ENCODE measurements around the gene SCAF11. TPM values are rescaled to one million over a fixed set of nuclear protein-coding genes. Genes with fewer than 3 reads are reported as not detected.
"Not testable (repeated sequence)": the region's sequence is repeated elsewhere in the genome, so short reads cannot be mapped to it uniquely, and the experiment has no call there.

Gene SCAF11, protein sequence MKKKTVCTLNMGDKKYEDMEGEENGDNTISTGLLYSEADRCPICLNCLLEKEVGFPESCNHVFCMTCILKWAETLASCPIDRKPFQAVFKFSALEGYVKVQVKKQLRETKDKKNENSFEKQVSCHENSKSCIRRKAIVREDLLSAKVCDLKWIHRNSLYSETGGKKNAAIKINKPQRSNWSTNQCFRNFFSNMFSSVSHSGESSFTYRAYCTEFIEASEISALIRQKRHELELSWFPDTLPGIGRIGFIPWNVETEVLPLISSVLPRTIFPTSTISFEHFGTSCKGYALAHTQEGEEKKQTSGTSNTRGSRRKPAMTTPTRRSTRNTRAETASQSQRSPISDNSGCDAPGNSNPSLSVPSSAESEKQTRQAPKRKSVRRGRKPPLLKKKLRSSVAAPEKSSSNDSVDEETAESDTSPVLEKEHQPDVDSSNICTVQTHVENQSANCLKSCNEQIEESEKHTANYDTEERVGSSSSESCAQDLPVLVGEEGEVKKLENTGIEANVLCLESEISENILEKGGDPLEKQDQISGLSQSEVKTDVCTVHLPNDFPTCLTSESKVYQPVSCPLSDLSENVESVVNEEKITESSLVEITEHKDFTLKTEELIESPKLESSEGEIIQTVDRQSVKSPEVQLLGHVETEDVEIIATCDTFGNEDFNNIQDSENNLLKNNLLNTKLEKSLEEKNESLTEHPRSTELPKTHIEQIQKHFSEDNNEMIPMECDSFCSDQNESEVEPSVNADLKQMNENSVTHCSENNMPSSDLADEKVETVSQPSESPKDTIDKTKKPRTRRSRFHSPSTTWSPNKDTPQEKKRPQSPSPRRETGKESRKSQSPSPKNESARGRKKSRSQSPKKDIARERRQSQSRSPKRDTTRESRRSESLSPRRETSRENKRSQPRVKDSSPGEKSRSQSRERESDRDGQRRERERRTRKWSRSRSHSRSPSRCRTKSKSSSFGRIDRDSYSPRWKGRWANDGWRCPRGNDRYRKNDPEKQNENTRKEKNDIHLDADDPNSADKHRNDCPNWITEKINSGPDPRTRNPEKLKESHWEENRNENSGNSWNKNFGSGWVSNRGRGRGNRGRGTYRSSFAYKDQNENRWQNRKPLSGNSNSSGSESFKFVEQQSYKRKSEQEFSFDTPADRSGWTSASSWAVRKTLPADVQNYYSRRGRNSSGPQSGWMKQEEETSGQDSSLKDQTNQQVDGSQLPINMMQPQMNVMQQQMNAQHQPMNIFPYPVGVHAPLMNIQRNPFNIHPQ (N-terminal part only)
- 49.0 and 58.1 TPM in 2 replicates for total RNA-seq (2014; rRNA removed; shearing (Covaris generic))
- 40.0 and 43.0 TPM in 2 replicates for polyA plus RNA-seq (2015; cell fraction: cytosol; rRNA removed)
- 45.4 and 45.7 TPM in 2 replicates for polyA plus RNA-seq (2015; cell fraction: nucleus; rRNA removed)

DNA sequence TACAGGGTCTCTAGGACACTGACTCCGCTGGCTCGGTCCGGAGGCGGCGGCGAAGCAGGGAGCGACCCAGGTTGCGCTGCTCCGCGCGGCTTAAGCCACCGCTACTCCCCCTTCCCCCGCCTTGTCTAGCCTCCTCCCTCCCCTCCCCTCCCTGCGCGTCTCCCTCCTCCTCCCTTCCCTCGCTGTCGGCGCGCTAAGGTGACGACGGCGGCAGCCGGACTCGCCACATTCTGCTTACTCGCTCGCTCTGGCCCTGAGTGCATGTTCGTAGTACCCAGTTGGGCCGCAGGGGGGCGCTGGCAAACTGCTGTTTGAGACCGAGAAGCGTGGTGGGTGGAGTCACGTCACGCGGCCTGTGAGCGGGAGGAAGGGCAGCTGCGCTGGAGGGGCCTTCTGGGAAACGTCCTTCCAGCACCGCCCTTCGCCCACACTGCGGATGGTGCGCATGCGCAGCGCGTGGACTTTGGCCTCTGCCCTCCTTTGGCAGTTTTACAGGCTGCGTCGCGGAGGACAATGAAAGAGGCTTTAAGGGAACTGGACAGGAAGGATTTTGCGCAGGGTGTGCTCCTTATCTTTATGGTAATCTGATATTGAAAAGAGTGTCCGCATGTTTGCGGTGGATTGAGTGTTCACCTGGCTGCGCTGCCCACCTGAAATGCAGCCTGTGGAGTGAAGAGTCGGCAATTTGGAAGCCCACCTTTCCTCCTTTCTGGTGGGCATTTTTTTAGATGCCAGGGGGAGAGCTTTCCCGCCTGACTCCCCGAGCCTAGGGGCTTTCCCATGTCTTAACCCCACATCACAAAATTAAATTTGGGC is at the start of gene SCAF11:
Gene SCAF11 (minus strand): TSS at position 107 of the 816 bp plus-strand sequence. CDS start 26,407 bp downstream, outside the sequence.
- in situ Hi-C loops (cut with HindIII; ENCODE audit: low pct_unique_long_range_greater_than_20kb, low sequenced_read_pairs) = no loop called here
- peak; percentile 100 for DNase-seq (ENCODE audit: low read depth, low spot score)

- in situ Hi-C loops (cut with HindIII; ENCODE audit: low pct_unique_long_range_greater_than_20kb, low sequenced_read_pairs); DNase-seq (ENCODE audit: low read depth, low spot score): not testable (repeated sequence)
Measured at GRCh38 chr12:46037066-46037465, 46.7 kb upstream of the SCAF11 start.

DNA sequence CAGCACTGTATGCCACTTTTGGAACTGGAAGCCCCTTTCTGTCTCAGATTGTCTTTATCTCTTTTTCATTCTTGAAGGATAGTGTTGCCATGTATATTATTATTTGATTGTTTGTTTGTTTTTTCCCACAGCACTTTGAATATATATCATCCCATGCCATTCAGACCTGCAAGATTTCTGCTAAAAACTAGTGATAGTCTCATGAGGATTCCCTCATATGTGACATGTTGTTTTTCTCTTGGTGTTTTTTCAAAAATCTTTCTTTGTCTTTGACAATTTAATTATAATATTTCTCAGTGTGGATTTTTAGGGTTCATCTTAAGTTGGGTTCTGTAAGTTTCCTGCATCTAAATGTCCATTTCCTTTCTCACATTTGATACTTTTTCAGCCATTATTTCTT is 36.8 kb upstream of the SCAF11 start:
- DNase-seq (ENCODE audit: low read depth, low spot score) = no peak
- in situ Hi-C loops (cut with HindIII; ENCODE audit: low pct_unique_long_range_greater_than_20kb, low sequenced_read_pairs) = no loop called here

DNA sequence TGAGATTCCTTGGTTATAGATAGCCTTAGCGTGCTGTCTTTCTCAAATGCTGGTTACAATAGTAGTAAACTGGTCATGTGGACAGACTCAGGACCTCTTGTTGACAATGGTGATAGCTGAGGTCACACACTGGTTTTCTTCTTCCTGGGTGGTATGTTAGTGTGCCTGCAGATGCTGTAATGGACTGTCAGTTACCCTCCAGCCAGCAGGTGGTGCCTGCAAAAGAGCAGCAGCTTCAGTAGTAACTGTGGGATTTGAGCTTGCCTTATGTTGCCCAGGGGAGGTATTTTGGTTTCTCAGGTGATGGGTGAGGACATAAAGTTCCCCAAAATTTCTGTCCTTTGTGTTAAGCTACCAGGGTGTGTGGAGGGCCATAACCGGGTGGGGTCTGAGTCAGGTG is 33.7 kb upstream of the SCAF11 start:
- in situ Hi-C loops (cut with HindIII; ENCODE audit: low pct_unique_long_range_greater_than_20kb, low sequenced_read_pairs) = no loop called here

GRCh38 chr12:46020768-46021167 is 30.4 kb upstream of the SCAF11 start:
- no peak for DNase-seq (ENCODE audit: low read depth, low spot score)
- in situ Hi-C loops (cut with HindIII; ENCODE audit: low pct_unique_long_range_greater_than_20kb, low sequenced_read_pairs) = no loop called here

More for the DNA sequence above, 33.7 kb upstream of the SCAF11 start:
- no peak for DNase-seq (ENCODE audit: low read depth, low spot score)

GRCh38 chr12:46018712-46019111 is 28.3 kb upstream of the SCAF11 start:
- in situ Hi-C loops (cut with HindIII; ENCODE audit: low pct_unique_long_range_greater_than_20kb, low sequenced_read_pairs); DNase-seq (ENCODE audit: low read depth, low spot score): not testable (repeated sequence)

DNA sequence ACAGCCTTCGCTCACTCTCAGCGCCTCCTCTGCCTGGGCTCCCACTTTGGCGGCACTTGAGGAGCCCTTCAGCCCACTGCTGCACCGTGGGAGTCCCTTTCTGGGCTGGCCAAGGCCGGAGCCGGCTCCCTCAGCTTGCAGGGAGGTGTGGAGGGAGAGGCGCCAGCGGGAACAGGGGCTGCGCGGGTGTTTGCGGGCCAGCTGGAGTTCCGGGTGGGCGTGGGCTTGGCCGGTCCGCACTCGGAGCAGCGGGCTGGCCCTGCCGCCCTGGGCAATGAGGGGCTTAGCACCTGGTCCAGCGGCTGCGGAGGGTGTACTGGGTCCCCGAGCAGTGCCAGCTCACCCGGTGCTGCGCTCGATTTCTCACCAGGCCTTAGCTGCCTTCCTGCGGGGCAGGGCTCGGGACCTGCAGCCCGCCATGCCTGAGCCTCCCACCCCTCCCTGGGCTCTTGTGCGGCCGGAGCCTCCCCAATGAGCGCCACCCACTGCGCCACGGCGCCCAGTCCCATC is 27.5 kb upstream of the SCAF11 start:
- DNase-seq (ENCODE audit: low read depth, low spot score); in situ Hi-C loops (cut with HindIII; ENCODE audit: low pct_unique_long_range_greater_than_20kb, low sequenced_read_pairs): not testable (repeated sequence)

- DNase-seq (ENCODE audit: low read depth, low spot score) = no peak
- in situ Hi-C loops (cut with HindIII; ENCODE audit: low pct_unique_long_range_greater_than_20kb, low sequenced_read_pairs) = no loop called here
Measured at GRCh38 chr12:46005823-46006222, 15.4 kb upstream of the SCAF11 start.

DNA sequence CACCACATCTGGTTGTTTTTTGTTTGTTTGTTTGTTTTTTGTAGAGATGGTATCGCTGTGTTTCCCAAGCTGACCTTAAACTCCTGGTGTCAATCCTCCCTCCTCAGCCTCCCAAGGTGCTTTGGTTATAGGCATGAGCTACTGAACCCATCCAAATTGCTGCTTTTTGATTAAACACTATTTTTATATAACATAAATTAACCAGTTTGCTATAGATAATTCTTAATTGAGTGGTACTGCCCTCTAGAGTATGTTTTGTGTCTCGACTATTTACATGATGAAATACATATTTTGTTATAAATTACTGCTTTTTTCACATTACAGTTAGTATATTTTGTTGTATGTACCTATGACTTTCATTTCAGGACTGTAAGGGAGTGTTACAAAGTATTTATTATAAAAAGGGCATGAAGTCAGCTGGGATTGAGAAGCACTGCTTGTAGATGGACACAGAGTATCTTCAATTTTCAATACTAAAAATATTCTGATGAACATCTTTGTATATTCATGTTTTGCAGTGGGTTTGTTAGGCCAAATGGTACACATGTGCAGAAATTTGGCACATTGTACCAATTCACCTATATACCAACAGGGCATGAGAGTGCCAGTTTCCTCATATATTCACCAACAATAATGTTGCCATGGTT is 14.9 kb upstream of the SCAF11 start:
- in situ Hi-C loops (cut with HindIII; ENCODE audit: low pct_unique_long_range_greater_than_20kb, low sequenced_read_pairs) = no loop called here

GRCh38 chr12:46004715-46005114 is 14.3 kb upstream of the SCAF11 start:
- no peak for DNase-seq (ENCODE audit: low read depth, low spot score)
- in situ Hi-C loops (cut with HindIII; ENCODE audit: low pct_unique_long_range_greater_than_20kb, low sequenced_read_pairs) = no loop called here

More for the DNA sequence above, 14.9 kb upstream of the SCAF11 start:
- DNase-seq (ENCODE audit: low read depth, low spot score) = peak; percentile 16

DNA sequence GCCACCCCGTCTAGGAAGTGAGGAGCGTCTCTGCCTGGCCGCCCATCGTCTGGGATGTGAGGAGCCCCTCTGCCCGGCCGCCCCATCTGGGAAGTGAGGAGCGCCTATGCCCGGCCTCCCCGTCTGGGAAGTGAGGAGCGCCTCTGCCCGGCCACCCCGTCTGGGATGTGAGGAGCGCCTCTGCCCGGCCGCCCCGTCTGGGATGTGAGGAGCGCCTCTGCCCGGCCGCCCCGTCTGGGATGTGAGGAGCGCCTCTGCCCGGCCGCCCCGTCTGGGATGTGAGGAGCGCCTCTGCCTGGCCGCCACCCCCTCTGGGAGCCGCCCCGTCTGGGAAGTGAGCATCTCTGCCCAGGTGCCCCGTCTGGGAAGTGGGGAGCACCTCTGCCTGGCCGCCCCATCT is 9.7 kb upstream of the SCAF11 start:
- DNase-seq (ENCODE audit: low read depth, low spot score); in situ Hi-C loops (cut with HindIII; ENCODE audit: low pct_unique_long_range_greater_than_20kb, low sequenced_read_pairs): not testable (repeated sequence)

DNA sequence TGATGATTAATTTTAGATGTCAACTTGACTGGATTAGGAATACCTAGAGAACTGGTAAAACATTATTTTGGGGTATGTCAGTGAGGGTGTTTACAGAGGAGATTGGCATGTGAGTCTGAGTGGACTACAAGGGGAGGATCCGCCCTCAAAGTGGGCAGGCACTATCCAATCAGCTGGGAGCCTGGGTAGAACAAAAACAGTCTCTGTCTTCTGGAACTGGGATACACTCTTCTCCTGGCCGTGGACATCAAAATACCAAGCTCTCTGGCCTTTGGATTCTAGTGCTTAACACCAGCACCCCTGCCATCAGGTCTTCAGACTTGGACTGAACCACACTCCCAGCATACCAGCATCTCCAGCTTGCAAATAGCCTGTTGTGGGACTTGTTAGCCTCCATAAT is 4.4 kb upstream of the SCAF11 start:
- peak; percentile 89 for DNase-seq (ENCODE audit: low read depth, low spot score)
- in situ Hi-C loops (cut with HindIII; ENCODE audit: low pct_unique_long_range_greater_than_20kb, low sequenced_read_pairs) = no loop called here

GRCh38 chr12:45991284-45992249 is 1.2 kb upstream of the SCAF11 start:
- peak; percentile 64 for DNase-seq (ENCODE audit: low read depth, low spot score)
- in situ Hi-C loops (cut with HindIII; ENCODE audit: low pct_unique_long_range_greater_than_20kb, low sequenced_read_pairs) = no loop called here

GRCh38 chr12:45989721-45990467 is 480 bp downstream of the SCAF11 start:
- peak; percentile 47 for DNase-seq (ENCODE audit: low read depth, low spot score)
- in situ Hi-C loops (cut with HindIII; ENCODE audit: low pct_unique_long_range_greater_than_20kb, low sequenced_read_pairs) = no loop called here
